Hepatocyte (in vitro differentiated cells): ENCODE data around the gene ERV3-1.
"Not testable (repeated sequence)": the region's sequence is repeated elsewhere in the genome, so short reads cannot be mapped to it uniquely, and the experiment has no call there.

Experiments
- CTCF ChIP-seq: fragments of 200-600 bp; sonication (generic); IDR thresholded peaks from 2 replicates; pipeline ENCODE4 v1.5.1; 2016; ENCODE audit warnings: antibody characterized with exemption, mild to moderate bottlenecking; ENCODE audit not compliant: poor library complexity
- EZH2 ChIP-seq: fragments of 200-600 bp; sonication (generic); IDR thresholded peaks from 2 replicates; pipeline ENCODE4 v1.6.1; 2016; ENCODE audit warnings: antibody characterized with exemption, mild to moderate bottlenecking, borderline replicate concordance

GRCh38 chr7:65007036-65007435 is 549 bp upstream of the ERV3-1 start:
- not testable (repeated sequence) for TF ChIP-seq CTCF, EZH2
